Measurements from ENCODE around the gene ZSCAN18.

ZSCAN18 gene

GRCh38 chr19:58107778-58108545 is 9.9 kb upstream of the ZSCAN18 start:
- TF ChIP-seq, protein P1, sequence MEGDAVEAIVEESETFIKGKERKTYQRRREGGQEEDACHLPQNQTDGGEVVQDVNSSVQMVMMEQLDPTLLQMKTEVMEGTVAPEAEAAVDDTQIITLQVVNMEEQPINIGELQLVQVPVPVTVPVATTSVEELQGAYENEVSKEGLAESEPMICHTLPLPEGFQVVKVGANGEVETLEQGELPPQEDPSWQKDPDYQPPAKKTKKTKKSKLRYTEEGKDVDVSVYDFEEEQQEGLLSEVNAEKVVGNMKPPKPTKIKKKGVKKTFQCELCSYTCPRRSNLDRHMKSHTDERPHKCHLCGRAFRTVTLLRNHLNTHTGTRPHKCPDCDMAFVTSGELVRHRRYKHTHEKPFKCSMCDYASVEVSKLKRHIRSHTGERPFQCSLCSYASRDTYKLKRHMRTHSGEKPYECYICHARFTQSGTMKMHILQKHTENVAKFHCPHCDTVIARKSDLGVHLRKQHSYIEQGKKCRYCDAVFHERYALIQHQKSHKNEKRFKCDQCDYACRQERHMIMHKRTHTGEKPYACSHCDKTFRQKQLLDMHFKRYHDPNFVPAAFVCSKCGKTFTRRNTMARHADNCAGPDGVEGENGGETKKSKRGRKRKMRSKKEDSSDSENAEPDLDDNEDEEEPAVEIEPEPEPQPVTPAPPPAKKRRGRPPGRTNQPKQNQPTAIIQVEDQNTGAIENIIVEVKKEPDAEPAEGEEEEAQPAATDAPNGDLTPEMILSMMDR (IDR thresholded peaks at IDR 0.05; ENCODE audit: low read depth, low read length), result no peak

GRCh38 chr19:58098682-58098998 is 609 bp upstream of the ZSCAN18 start:
- peak overlapping the region; percentile 84 for H3K27ac ChIP-seq
- 0 out of 2 replicates have a peak, but pooled peaks cover 4% of the 10 kb centered on the region for H3K36me3 ChIP-seq
- H3K27me3 ChIP-seq (ENCODE audit: insufficient read depth, low read depth, severe bottlenecking), result no peaks in the 10 kb centered on the region
- H3K4me3 ChIP-seq (ENCODE audit: low read depth, low read length), result peak overlapping the region; percentile 96
- H3K9me3 ChIP-seq (ENCODE audit: severe bottlenecking), result peaks cover 16% of the 10 kb centered on the region
- TF ChIP-seq, protein P1 (IDR thresholded peaks at IDR 0.05; ENCODE audit: low read depth, low read length), result no peak
- DNase-seq, result no peak

More at GRCh38 chr19:58107778-58108545, 9.9 kb upstream of the ZSCAN18 start:
- H3K27ac ChIP-seq, result no peak overlapping the region
- no peaks in the 10 kb centered on the region for H3K27me3 ChIP-seq (ENCODE audit: insufficient read depth, low read depth, severe bottlenecking)
- no peak overlapping the region for H3K4me3 ChIP-seq (ENCODE audit: low read depth, low read length)
- peaks cover 68% of the 10 kb centered on the region for H3K9me3 ChIP-seq (ENCODE audit: severe bottlenecking)
- H3K36me3 ChIP-seq, result no peaks in the 10 kb centered on the region
- no peak for DNase-seq

- H3K27ac ChIP-seq, result no peak overlapping the region
- no peak for DNase-seq
- H3K27me3 ChIP-seq (ENCODE audit: insufficient read depth, low read depth, severe bottlenecking), result no peaks in the 10 kb centered on the region
- 0 out of 2 replicates have a peak, but pooled peaks cover 4% of the 10 kb centered on the region for H3K36me3 ChIP-seq
- peak overlapping the region; percentile 96 for H3K4me3 ChIP-seq (ENCODE audit: low read depth, low read length)
- TF ChIP-seq, protein P1 (IDR thresholded peaks at IDR 0.05; ENCODE audit: low read depth, low read length), result no peak
- peaks cover 9% of the 10 kb centered on the region for H3K9me3 ChIP-seq (ENCODE audit: severe bottlenecking)
Observed at GRCh38 chr19:58097349-58097748, 682 bp downstream of the ZSCAN18 start.

DNA sequence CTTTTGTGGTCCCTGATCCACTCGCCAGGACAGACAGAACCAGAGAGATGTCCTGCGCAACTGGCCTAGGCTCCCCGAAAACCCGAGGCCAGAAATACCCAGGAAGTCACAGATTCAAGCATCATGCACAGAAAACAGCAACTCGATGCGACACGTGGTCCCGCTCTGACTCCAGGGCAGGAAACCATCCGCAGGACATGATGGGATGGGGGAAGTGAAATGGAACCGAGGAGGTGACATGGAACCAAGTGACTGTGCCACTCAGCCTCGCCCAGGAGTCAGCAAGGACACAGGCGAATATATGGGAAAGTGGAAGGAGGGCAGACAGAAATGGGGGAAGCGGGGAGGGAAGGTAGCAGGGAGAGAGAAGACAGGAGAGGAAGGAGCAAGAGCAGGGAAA is 1.1 kb downstream of the ZSCAN18 start:
- no peaks in the 10 kb centered on the region for H3K27me3 ChIP-seq (ENCODE audit: insufficient read depth, low read depth, severe bottlenecking)
- peaks cover 8% of the 10 kb centered on the region for H3K9me3 ChIP-seq (ENCODE audit: severe bottlenecking)
- no peak for DNase-seq
- TF ChIP-seq, protein P1 (IDR thresholded peaks at IDR 0.05; ENCODE audit: low read depth, low read length), result no peak
- H3K4me3 ChIP-seq (ENCODE audit: low read depth, low read length), result no peak overlapping the region
- H3K36me3 ChIP-seq, result 0 out of 2 replicates have a peak, but pooled peaks cover 4% of the 10 kb centered on the region
- no peak overlapping the region for H3K27ac ChIP-seq

DNA sequence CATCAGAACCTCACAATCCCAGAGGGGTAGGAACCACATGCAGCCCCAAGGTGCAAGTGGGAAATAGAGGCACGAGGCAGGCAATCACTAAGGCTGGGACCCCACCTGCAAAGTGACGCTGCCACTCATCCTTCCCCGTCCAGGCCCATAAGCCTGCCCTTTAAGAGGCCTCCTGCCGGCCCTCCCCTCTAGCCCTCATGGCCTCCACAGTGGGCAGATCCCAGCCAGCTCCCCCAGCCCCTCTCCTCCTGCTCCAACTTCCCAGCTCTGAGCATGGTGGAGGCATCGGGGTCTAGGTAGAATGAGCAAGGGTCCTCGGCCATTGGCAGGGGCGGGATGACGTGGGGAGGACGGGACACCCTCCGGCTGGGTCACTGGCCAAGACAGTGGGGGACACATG is 2.7 kb downstream of the ZSCAN18 start:
- no peak overlapping the region for H3K4me3 ChIP-seq (ENCODE audit: low read depth, low read length)
- no peak for DNase-seq
- TF ChIP-seq, protein P1 (IDR thresholded peaks at IDR 0.05; ENCODE audit: low read depth, low read length), result no peak
- H3K27ac ChIP-seq, result no peak overlapping the region
- H3K27me3 ChIP-seq (ENCODE audit: insufficient read depth, low read depth, severe bottlenecking), result no peaks in the 10 kb centered on the region
- H3K9me3 ChIP-seq (ENCODE audit: severe bottlenecking), result peaks cover 8% of the 10 kb centered on the region
- H3K36me3 ChIP-seq, result 0 out of 2 replicates have a peak, but pooled peaks cover 4% of the 10 kb centered on the region

GRCh38 chr19:58093071-58093470 is 5.0 kb downstream of the ZSCAN18 start:
- H3K27me3 ChIP-seq (ENCODE audit: insufficient read depth, low read depth, severe bottlenecking), result no peaks in the 10 kb centered on the region
- H3K9me3 ChIP-seq (ENCODE audit: severe bottlenecking), result no peaks in the 10 kb centered on the region
- H3K36me3 ChIP-seq, result peaks cover 5% of the 10 kb centered on the region
- TF ChIP-seq, protein P1 (IDR thresholded peaks at IDR 0.05; ENCODE audit: low read depth, low read length), result no peak
- no peak overlapping the region for H3K4me3 ChIP-seq (ENCODE audit: low read depth, low read length)
- DNase-seq, result no peak
- no peak overlapping the region for H3K27ac ChIP-seq

Data from WERI-Rb-1 (cell line).